Endothelial cell of umbilical vein (primary cell): ENCODE data around the gene KDM4B. TPM values are rescaled to one million over a fixed set of nuclear protein-coding genes. Genes with fewer than 3 reads are reported as not detected.

Source experiments
- BruUV-seq: library from RNA; stranded (reverse); fragments of 400-500 nt; replicated peaks from 2 replicates; lab custom pipeline; 2021; lab: Mats Ljungman, UMichigan
- CTCF ChIA-PET: fragments of 300-600, 350-600 bp; sonication (Branson Sonifier 250); formaldehyde crosslinking; loops from one replicate; lab custom pipeline; 2021; ENCODE audit warnings: antibody characterized with exemption, inconsistent platforms; lab: Charles Lee
- POLR2A ChIA-PET: fragments of 300-600, 350-600 bp; sonication (Branson Sonifier 250); formaldehyde crosslinking; loops from one replicate; lab custom pipeline; 2021; ENCODE audit warnings: antibody characterized with exemption, inconsistent platforms; lab: Charles Lee
- DNase-seq: peaks from one replicate; pipeline ENCODE4 v3.0.0-alpha.2; 2011; ENCODE audit warnings: low read depth, low spot score
- FAIRE-seq: peaks from 2 replicates; lab custom pipeline; 2011; peaks lifted over from hg19 to GRCh38; lab: Jason Lieb, UNC
- H2AFZ ChIP-seq: 2 replicates; pipeline ENCODE4 v1.6.0; 2012; ENCODE audit warnings: low read depth, low read length, control low read depth, inconsistent platforms
- H3K27ac ChIP-seq: 2 replicates; pipeline ENCODE4 v1.5.1; 2011; ENCODE audit warnings: low read depth, mild to moderate bottlenecking, control low read depth, low read length, moderate library complexity; ENCODE audit not compliant: insufficient read depth
- H3K27me3 ChIP-seq, 2 experiments: 2 replicates each; pipeline versions ENCODE4 v1.6.0 to v1.6.1; 2011; ENCODE audit warnings: low read length in 2 of 2, mixed read lengths in 1 of 2; ENCODE audit not compliant: control insufficient read depth in 2 of 2, insufficient read depth in 2 of 2
- H3K36me3 ChIP-seq, 2 experiments: 2 replicates in 1 of 2; 3 replicates in 1 of 2; pipeline ENCODE4 v1.5.1; 2011; ENCODE audit warnings: low read length in 2 of 2, mild to moderate bottlenecking in 1 of 2, moderate library complexity in 1 of 2; ENCODE audit not compliant: control insufficient read depth in 2 of 2, insufficient read depth in 2 of 2; ENCODE audit errors: extremely low read depth in 1 of 2
- H3K4me1 ChIP-seq: 3 replicates; pipeline ENCODE4 v1.5.1; 2011; ENCODE audit warnings: mild to moderate bottlenecking, low read length; ENCODE audit not compliant: control insufficient read depth, insufficient read depth; ENCODE audit errors: extremely low read depth
- H3K4me2 ChIP-seq: 2 replicates; pipeline ENCODE4 v1.6.1; 2011; ENCODE audit warnings: low read length, control low read depth, mixed read lengths; ENCODE audit not compliant: insufficient read depth
- H3K4me3 ChIP-seq, 3 experiments: fragments of 200-600 bp in 1 of 3; sonication (generic), shearing (Covaris generic) in 1 of 3; replicated peaks in 1 of 3; 2 replicates each; pipeline ENCODE4 v1.5.1; 2011 to 2016; ENCODE audit warnings: control low read depth in 3 of 3, low read length in 3 of 3, mild to moderate bottlenecking in 2 of 3, inconsistent platforms in 1 of 3, low read depth in 1 of 3, moderate library complexity in 1 of 3; ENCODE audit not compliant: insufficient read depth in 1 of 3
- H3K79me2 ChIP-seq: 2 replicates; pipeline ENCODE4 v1.6.0; 2012; ENCODE audit warnings: low read length, inconsistent platforms; ENCODE audit not compliant: control insufficient read depth, insufficient read depth
- H3K9ac ChIP-seq: replicated peaks from 2 replicates; pipeline ENCODE3; 2011; ENCODE audit warnings: low read length, control low read depth; ENCODE audit not compliant: insufficient read depth; ENCODE audit errors: extremely low read depth
- H3K9me1 ChIP-seq: replicated peaks from 3 replicates; pipeline ENCODE4 v1.6.0; 2011; ENCODE audit warnings: mild to moderate bottlenecking, low read length; ENCODE audit not compliant: control insufficient read depth, insufficient read depth; ENCODE audit errors: extremely low read depth
- H3K9me3 ChIP-seq: replicated peaks from 2 replicates; pipeline ENCODE4 v1.5.1; 2012; ENCODE audit warnings: low read length, inconsistent platforms; ENCODE audit not compliant: control insufficient read depth, insufficient read depth
- H4K20me1 ChIP-seq: replicated peaks from 2 replicates; pipeline ENCODE3; 2011; ENCODE audit warnings: mild to moderate bottlenecking, low read length; ENCODE audit not compliant: control insufficient read depth, insufficient read depth; ENCODE audit errors: extremely low read depth
- EZH2 ChIP-seq: IDR thresholded peaks from 2 replicates; pipeline ENCODE4 v1.6.1; 2012; ENCODE audit warnings: borderline replicate concordance, low read depth, mild to moderate bottlenecking, moderate library complexity, low read length, inconsistent platforms; ENCODE audit not compliant: severe bottlenecking
- FOS ChIP-seq: IDR thresholded peaks from 2 replicates; pipeline ENCODE4 v1.6.1; 2011; ENCODE audit warnings: mild to moderate bottlenecking, low read length, moderate library complexity, borderline replicate concordance; ENCODE audit not compliant: insufficient read depth
- GATA2 ChIP-seq: IDR thresholded peaks from 2 replicates; pipeline ENCODE4 v1.7.0; 2011; ENCODE audit warnings: low read depth, mild to moderate bottlenecking, moderate library complexity, mixed read lengths, low read length; ENCODE audit not compliant: insufficient read length, insufficient read depth
- JUN ChIP-seq: IDR thresholded peaks from 2 replicates; pipeline ENCODE4 v1.6.1; 2011; ENCODE audit warnings: borderline replicate concordance, low read depth; ENCODE audit not compliant: insufficient read length, insufficient read depth
- MYC ChIP-seq: IDR thresholded peaks from one replicate; pipeline ENCODE4 v1.6.1; 2011; ENCODE audit warnings: mild to moderate bottlenecking, low read depth, low read length
- POLR2A ChIP-seq: IDR thresholded peaks from 2 replicates; pipeline ENCODE4 v1.6.1; 2012; ENCODE audit warnings: low read depth, mild to moderate bottlenecking, control low read depth, low read length
- POLR2AphosphoS5 ChIP-seq: IDR thresholded peaks from 2 replicates; pipeline ENCODE4 v1.6.1; 2012; ENCODE audit warnings: low read depth, mild to moderate bottlenecking, control low read depth, low read length, moderate library complexity; ENCODE audit not compliant: insufficient read depth
- dilution Hi-C: fragments of 300-500 bp; cut with MboI; formaldehyde crosslinking; loops from one replicate; pipeline ENCODE4 v1.15.0; 2019; ENCODE audit warnings: low sequenced_read_pairs; ENCODE audit not compliant: extremely low pct_ligation_motif_present
- intact Hi-C: fragments of 100-400 bp; cut with micrococcal nuclease; formaldehyde crosslinking; loops from one replicate; pipeline ENCODE4 v1.10.0; 2022
- polyA plus RNA-seq, 4 experiments: library from polyadenylated mRNA; depleted of rRNA in 3 of 4; stranded (reverse) in 3 of 4; unstranded in 1 of 4; fragments of >200 nt; gene quantifications; 2 replicates each; pipeline versions ENCODE4 v1.2.1 to v1.2.3, GENCODE V29; 2011 to 2012; ENCODE audit warnings: missing spikeins in 1 of 4
- total RNA-seq: library from RNA; stranded (reverse); gene quantifications from 2 replicates; pipeline ENCODE4 v1.2.3, GENCODE V29; 2021
- TF ChIP-seq, protein P1 (sequence below): IDR thresholded peaks from 2 replicates; pipeline ENCODE4 v1.6.1; 2011; ENCODE audit not compliant: insufficient read depth, insufficient read length
- TF ChIP-seq, protein P2 (sequence below), 2 donors: IDR thresholded peaks; 1 replicate in 1 of 2; 2 replicates in 1 of 2; pipeline ENCODE4 v1.5.1; 2011; ENCODE audit warnings: low read length in 2 of 2, mild to moderate bottlenecking in 2 of 2, moderate library complexity in 2 of 2, control low read depth in 1 of 2, inconsistent platforms in 1 of 2, low read depth in 1 of 2; ENCODE audit not compliant: insufficient read depth in 1 of 2; ENCODE audit errors: extremely low read depth in 1 of 2

KDM4B gene
- total and polyA plus RNA-seq, 2 donors (not counting 3 experiments of a cell fraction or from before 2014, with no cell fraction given), result 12.4 to 37.2 TPM

DNA sequence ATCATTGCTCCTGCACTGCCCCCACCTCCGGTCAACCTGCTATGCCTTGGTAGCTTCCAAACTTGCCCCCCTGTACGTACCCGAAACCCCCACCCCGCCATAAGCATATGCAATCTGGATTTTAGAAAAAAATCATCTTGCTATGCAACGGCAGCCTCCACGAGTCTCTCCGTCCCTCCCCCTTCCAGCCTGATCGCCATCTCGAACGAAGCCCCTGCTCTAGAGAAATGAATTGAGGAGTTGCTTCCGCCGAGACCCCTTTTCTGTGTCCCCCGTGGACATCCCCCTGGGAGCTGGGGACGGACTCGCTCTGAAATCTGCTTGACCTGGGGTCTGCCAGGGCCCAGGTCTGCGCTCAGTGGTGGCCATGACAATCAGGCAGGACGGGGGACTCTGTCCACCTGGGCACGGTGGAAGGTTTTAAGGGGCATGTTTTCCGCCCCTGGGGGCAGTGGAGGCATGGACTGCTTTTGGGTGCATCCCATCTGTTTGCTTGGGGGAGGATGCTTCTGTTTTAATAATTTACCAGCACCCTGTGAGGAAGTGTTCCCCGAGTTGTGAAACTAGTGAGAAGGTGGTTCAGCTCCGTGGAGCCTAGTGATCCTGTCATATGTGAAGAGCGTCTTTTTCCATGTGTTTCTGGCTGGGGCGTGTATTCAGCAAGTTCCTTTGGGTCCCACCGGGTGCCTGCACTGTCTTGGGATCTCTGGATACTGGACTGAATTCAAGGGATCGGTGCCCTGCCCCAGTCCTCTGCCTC, 1.0 kb downstream of the KDM4B start:
- no peak overlapping the region for H3K27ac ChIP-seq
- ChIA-PET CTCF (interaction anchor here (0.6 to 1.6 kb wide), 5 partner anchors 31 to 501 kb away, joined by 3 to 10 read pairs (median 3); no protein-coding TSS in a partner anchor), POLR2A (no interaction called here)
- no peaks in the 10 kb centered on the region for H3K9me3 ChIP-seq
- BruUV-seq, result TSS peak; percentile 58
- peaks cover 35% of the 10 kb centered on the region for H3K79me2 ChIP-seq
- DNase-seq (peak; percentile 17), FAIRE-seq (peak; percentile 76)
- intact Hi-C loops (loop anchor here (2.0 to 5.0 kb wide), 3 partner anchors 61 to 303 kb away; partner anchors contain the start of gene DPP9), dilution Hi-C loops (no loop called here)
- H2AFZ ChIP-seq, result no peak overlapping the region
- H3K27me3 ChIP-seq, result no peaks in the 10 kb centered on the region
- H3K9ac ChIP-seq, result peak overlapping the region; percentile 50
- no peaks in the 10 kb centered on the region for H3K36me3 ChIP-seq
- H3K4me3 ChIP-seq, result peak overlapping the region; percentile 45 to 54 (median 48)
- H3K9me1 ChIP-seq, result no peaks in the 10 kb centered on the region
- H4K20me1 ChIP-seq, result no peaks in the 10 kb centered on the region
- no peak for TF ChIP-seq EZH2
- TF ChIP-seq, protein P1, sequence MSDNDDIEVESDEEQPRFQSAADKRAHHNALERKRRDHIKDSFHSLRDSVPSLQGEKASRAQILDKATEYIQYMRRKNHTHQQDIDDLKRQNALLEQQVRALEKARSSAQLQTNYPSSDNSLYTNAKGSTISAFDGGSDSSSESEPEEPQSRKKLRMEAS, result no peak
- TF ChIP-seq GATA2, result no peak
- TF ChIP-seq FOS, result no peak
- no peak for TF ChIP-seq MYC
- TF ChIP-seq POLR2A, result no peak
- no peak for TF ChIP-seq POLR2AphosphoS5
- TF ChIP-seq, protein P2, sequence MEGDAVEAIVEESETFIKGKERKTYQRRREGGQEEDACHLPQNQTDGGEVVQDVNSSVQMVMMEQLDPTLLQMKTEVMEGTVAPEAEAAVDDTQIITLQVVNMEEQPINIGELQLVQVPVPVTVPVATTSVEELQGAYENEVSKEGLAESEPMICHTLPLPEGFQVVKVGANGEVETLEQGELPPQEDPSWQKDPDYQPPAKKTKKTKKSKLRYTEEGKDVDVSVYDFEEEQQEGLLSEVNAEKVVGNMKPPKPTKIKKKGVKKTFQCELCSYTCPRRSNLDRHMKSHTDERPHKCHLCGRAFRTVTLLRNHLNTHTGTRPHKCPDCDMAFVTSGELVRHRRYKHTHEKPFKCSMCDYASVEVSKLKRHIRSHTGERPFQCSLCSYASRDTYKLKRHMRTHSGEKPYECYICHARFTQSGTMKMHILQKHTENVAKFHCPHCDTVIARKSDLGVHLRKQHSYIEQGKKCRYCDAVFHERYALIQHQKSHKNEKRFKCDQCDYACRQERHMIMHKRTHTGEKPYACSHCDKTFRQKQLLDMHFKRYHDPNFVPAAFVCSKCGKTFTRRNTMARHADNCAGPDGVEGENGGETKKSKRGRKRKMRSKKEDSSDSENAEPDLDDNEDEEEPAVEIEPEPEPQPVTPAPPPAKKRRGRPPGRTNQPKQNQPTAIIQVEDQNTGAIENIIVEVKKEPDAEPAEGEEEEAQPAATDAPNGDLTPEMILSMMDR (IDR thresholded peaks at IDR 0.05; ENCODE audit: extremely low read depth in 1 of 2, insufficient read depth in 1 of 2, low read depth in 1 of 2, low read length in 2 of 2), result no peak
- TF ChIP-seq JUN, result no peak
- H3K4me2 ChIP-seq, result peak overlapping the region; percentile 80
- peaks cover 23% of the 10 kb centered on the region for H3K4me1 ChIP-seq
